PC-9 (cell line): ENCODE measurements around the gene GTF2F2. TPM values are rescaled to one million over a fixed set of nuclear protein-coding genes. Genes with fewer than 3 reads are reported as not detected.

Experiments used
- BruUV-seq: library from RNA; stranded (reverse); fragments of 400-500 nt; replicated peaks from 2 replicates; lab custom pipeline; 2021; lab: Mats Ljungman, UMichigan
- CTCF ChIA-PET: fragments of 300-600 bp; sonication (Branson Sonifier 250); formaldehyde crosslinking; loops from one replicate; lab custom pipeline; 2022; ENCODE audit warnings: antibody characterized with exemption; lab: Charles Lee
- POLR2A ChIA-PET: fragments of 300-600 bp; sonication (Branson Sonifier 250); formaldehyde crosslinking; loops from one replicate; lab custom pipeline; 2022; ENCODE audit warnings: antibody characterized with exemption; ENCODE audit not compliant: unreplicated experiment; lab: Charles Lee
- DNase-seq, 2 experiments: peaks; one replicate each; pipeline versions ENCODE4 v3.0.0 to v3.0.0-alpha.2; 2015 to 2022; ENCODE audit warnings: mixed read lengths in 1 of 2
- H2AFZ ChIP-seq: fragments of 200-600 bp; sonication (generic); 2 replicates; pipeline ENCODE4 v1.8.1; 2017; ENCODE audit warnings: antibody characterized with exemption
- H3F3A ChIP-seq: fragments of 200-600 bp; sonication (generic); 2 replicates; pipeline ENCODE4 v1.8.1; 2017; ENCODE audit warnings: antibody characterized with exemption, mild to moderate bottlenecking, low read depth; ENCODE audit not compliant: insufficient read depth
- H3K27ac ChIP-seq: fragments of 200-600 bp; sonication (generic); 2 replicates; pipeline ENCODE4 v1.6.1; 2016; ENCODE audit warnings: mixed run types
- H3K27me3 ChIP-seq: fragments of 200-600 bp; sonication (generic); 2 replicates; pipeline ENCODE4 v1.6.1; 2016; ENCODE audit warnings: low read depth, mixed run types; ENCODE audit not compliant: insufficient read depth
- H3K36me3 ChIP-seq: fragments of 200-600 bp; sonication (generic); 2 replicates; pipeline ENCODE4 v1.6.1; 2016; ENCODE audit warnings: low read depth, mixed run types
- H3K4me1 ChIP-seq: fragments of 200-600 bp; sonication (generic); replicated peaks from 2 replicates; pipeline ENCODE4 v1.6.1; 2016; ENCODE audit warnings: mixed run types; ENCODE audit not compliant: insufficient read depth
- H3K4me2 ChIP-seq: fragments of 200-600 bp; sonication (generic); 2 replicates; pipeline ENCODE4 v1.6.1; 2017; ENCODE audit warnings: mixed run types
- H3K4me3 ChIP-seq: fragments of 200-600 bp; sonication (generic); 2 replicates; pipeline ENCODE4 v1.6.1; 2016; ENCODE audit warnings: mixed run types
- H3K79me2 ChIP-seq: fragments of 200-600 bp; sonication (generic); 2 replicates; pipeline ENCODE4 v1.6.1; 2017; ENCODE audit warnings: low read depth, mixed run types
- H3K9me2 ChIP-seq: fragments of 200-600 bp; sonication (generic); 2 replicates; pipeline ENCODE4 v1.8.1; 2017; ENCODE audit warnings: mild to moderate bottlenecking; ENCODE audit not compliant: insufficient read depth
- H3K9me3 ChIP-seq: fragments of 200-600 bp; sonication (generic); 2 replicates; pipeline ENCODE4 v1.8.1; 2016; ENCODE audit warnings: low read depth; ENCODE audit not compliant: insufficient read depth
- H4K20me1 ChIP-seq: fragments of 200-600 bp; sonication (generic); 2 replicates; pipeline ENCODE4 v1.8.1; 2017; ENCODE audit not compliant: insufficient read depth
- CTCF ChIP-seq: fragments of 200-600 bp; sonication (generic); conservative IDR thresholded peaks from 2 replicates; pipeline ENCODE4 v1.6.1; 2017; ENCODE audit warnings: mixed run types, antibody characterized with exemption, mild to moderate bottlenecking, moderate library complexity
- EZH2 ChIP-seq: fragments of 200-600 bp; sonication (generic); IDR thresholded peaks from 2 replicates; pipeline ENCODE4 v1.8.0; 2017; ENCODE audit warnings: antibody characterized with exemption, low read depth
- intact Hi-C: fragments of 100-400 bp; cut with micrococcal nuclease; formaldehyde crosslinking; loops from one replicate; pipeline ENCODE4 v1.10.0; 2022; ENCODE audit not compliant: unreplicated experiment
- total RNA-seq: library from RNA; stranded (reverse); gene quantifications from 2 replicates; pipeline ENCODE4 v1.2.3, GENCODE V29; 2021

The GTF2F2 gene
- total RNA-seq, 1 experiment from 2014 or later = 28.8 TPM

GRCh38 chr13:45258334-45258675, 138.0 kb downstream of the GTF2F2 start:
- Histone ChIP-seq H3K9me2 (no peaks in the 10 kb centered on the region), H4K20me1 (no peaks in the 10 kb centered on the region), H2AFZ (no peak overlapping the region), H3F3A (peaks cover 19% of the 10 kb centered on the region), H3K79me2 (peaks cover 12% of the 10 kb centered on the region; the same call in 1 of the 2 replicates), H3K27me3 (no peaks in the 10 kb centered on the region), H3K4me1 (peaks cover 41% of the 10 kb centered on the region), H3K4me2 (no peak overlapping the region), H3K27ac (peak overlapping the region; percentile 24; the same call in 1 of the 2 replicates), H3K4me3 (no peak overlapping the region), H3K36me3 (peaks cover 26% of the 10 kb centered on the region), H3K9me3 (no peaks in the 10 kb centered on the region)
- DNase-seq = peak in 1 of 2 experiments; percentile 17
- TF ChIP-seq CTCF = no peak
- no peak for TF ChIP-seq EZH2
- BruUV-seq = no TSS peak
- ChIA-PET POLR2A (interaction anchor here (0.5 kb wide), 1 partner anchor 39 kb away, joined by 4 read pairs; no protein-coding TSS in a partner anchor), CTCF (no interaction called here)
- intact Hi-C loops = loop anchor here (10.0 kb wide), 1 partner anchor 54 kb away; the partner anchor contains the start of gene KCTD4

GRCh38 chr13:45267215-45267614, 146.9 kb downstream of the GTF2F2 start:
- no peaks in the 10 kb centered on the region for H3K27me3 ChIP-seq
- no peak overlapping the region for H3K4me3 ChIP-seq
- H3K4me2 ChIP-seq = no peak overlapping the region
- H3K36me3 ChIP-seq = 0 out of 2 replicates have a peak, but pooled peaks cover 2% of the 10 kb centered on the region
- no peaks in the 10 kb centered on the region for H3K9me2 ChIP-seq
- POLR2A ChIA-PET = interaction anchor here (0.5 kb wide), 1 partner anchor 200 kb away, joined by 4 read pairs; no protein-coding TSS in a partner anchor
- no peaks in the 10 kb centered on the region; the same call in 1 of the 2 replicates for H4K20me1 ChIP-seq
- no peaks in the 10 kb centered on the region for H3K4me1 ChIP-seq
- H2AFZ ChIP-seq = no peak overlapping the region
- no peak overlapping the region for H3K27ac ChIP-seq
- DNase-seq = no peak
- BruUV-seq = no TSS peak
- intact Hi-C loops = no loop called here
- no peaks in the 10 kb centered on the region for H3K9me3 ChIP-seq
- no peaks in the 10 kb centered on the region for H3K79me2 ChIP-seq
- TF ChIP-seq CTCF = no peak
- TF ChIP-seq EZH2 = no peak
- CTCF ChIA-PET = no interaction called here
- H3F3A ChIP-seq = peaks cover 20% of the 10 kb centered on the region; the same call in 1 of the 2 replicates

GRCh38 chr13:45269204-45269603, 148.9 kb downstream of the GTF2F2 start:
- Histone ChIP-seq H3K4me2 (no peak overlapping the region), H4K20me1 (no peaks in the 10 kb centered on the region; the same call in 1 of the 2 replicates), H3K9me3 (no peaks in the 10 kb centered on the region), H3F3A (peaks cover 27% of the 10 kb centered on the region), H3K27me3 (no peaks in the 10 kb centered on the region), H2AFZ (no peak overlapping the region), H3K4me1 (no peaks in the 10 kb centered on the region), H3K36me3 (0 out of 2 replicates have a peak, but pooled peaks cover 2% of the 10 kb centered on the region), H3K9me2 (no peaks in the 10 kb centered on the region), H3K4me3 (no peak overlapping the region), H3K79me2 (no peaks in the 10 kb centered on the region), H3K27ac (no peak overlapping the region)
- intact Hi-C loops = no loop called here
- no peak for DNase-seq
- TF ChIP-seq CTCF = no peak
- no peak for TF ChIP-seq EZH2
- no TSS peak for BruUV-seq
- CTCF ChIA-PET = no interaction called here
- POLR2A ChIA-PET = no interaction called here
